HG03039 (cell line): Measurements from ENCODE around the gene TCHP.

Experiments
- ATAC-seq: cut with Tn5 transposase; IDR thresholded peaks from one replicate; pipeline ENCODE4 v1.9.1; 2021; ENCODE audit warnings: mild to moderate bottlenecking, moderate library complexity; ENCODE audit not compliant: unreplicated experiment

Gene TCHP

DNA sequence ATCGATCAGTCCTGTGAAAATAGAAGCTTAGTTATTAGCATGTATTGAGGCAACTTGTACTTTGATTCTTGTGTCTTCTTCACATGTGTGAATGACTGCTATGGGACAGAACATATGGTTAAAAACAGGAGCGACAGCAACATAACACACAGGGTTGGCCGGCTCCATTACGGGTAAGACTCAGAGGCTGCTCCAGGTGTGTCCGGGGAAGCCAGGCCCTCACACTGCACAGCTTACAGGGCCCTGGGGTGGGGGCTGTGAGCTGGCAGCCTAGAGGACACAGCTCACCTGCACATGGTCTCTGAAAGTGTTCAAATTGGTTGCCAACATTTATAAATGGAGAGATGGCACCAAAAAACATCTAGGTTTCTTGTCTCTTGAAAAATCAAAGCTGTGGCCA lies 31.1 kb downstream of the TCHP start:
- no peak for ATAC-seq

GRCh38 chr12:109932878-109933503 lies 32.9 kb downstream of the TCHP start:
- ATAC-seq = no peak

DNA sequence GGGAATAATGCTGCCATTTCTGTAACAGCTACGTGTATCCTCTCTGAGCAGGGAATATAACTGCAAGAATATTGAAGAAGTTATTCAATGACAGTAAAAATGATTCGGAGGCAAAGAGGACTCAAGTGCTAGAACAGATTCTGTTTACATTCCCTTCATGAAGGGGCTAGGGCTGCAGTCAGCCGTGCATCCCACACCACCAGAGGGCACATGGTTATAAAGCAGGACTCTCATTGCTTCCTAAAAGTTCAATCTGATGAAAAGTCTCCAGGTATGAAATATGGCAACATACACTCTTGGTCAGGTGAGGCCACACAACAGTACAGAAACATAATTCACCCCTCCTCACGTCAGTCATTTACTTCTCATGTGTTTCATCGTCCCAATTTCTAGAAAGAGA lies 34.0 kb downstream of the TCHP start:
- ATAC-seq = no peak

DNA sequence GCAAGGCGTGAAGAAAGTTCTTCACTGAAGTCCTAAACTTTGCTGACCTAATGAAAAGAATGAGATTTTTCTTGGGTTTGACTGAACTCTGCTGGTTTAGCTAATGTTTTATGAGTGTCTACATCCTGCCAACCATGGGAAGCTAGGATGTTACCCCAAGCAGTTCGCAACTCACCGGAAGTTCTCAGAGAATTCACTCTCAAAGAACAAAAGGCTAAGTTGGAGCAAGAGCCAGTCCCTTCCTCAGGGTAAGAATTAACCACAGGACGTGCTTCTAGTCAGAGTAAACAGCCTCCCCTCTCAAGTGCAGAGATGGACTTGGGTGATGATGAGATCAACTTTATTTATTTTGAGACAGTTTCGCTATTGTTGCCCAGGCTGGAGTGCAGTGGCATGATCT lies 37.3 kb downstream of the TCHP start:
- ATAC-seq = no peak

DNA sequence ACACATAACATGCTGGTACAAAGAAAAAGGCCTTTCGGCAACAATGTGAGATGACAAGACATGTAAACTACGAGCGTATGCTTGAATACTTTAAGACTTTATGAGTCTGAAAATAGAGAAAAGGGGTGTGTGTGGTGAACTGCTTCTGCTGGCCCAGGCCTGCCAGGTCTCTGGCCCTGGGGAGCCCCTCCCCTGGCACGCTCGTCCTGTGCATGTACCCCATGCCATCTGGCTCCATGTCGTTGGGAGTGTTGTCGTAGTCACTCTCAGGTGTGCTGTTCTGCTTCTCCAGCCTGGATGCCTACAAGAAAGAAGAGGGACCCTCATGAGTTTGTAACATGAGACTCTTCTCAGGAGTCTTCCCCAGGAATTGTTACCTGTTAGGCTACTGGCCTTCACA lies 38.9 kb downstream of the TCHP start:
- ATAC-seq = no peak

DNA sequence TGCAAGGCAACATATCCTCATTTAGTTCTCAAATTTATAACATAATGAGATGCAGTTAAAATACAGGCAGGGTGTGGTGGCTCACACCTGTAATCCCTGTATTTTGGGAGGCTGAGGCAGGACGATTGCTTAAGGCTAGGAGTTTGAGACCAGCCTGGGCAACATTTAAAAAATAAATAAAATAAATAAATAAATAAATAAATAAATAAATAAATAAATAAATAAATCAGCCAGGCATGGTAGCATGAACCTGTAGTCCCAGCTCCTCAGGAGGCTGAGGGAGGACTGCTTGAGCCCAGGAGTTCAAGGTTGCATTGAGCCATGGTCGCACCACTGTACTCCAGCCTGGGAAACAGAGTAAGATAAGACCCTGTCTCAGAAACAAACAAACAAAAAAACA lies 39.4 kb downstream of the TCHP start:
- ATAC-seq = no peak

- ATAC-seq = no peak
Measured at GRCh38 chr12:109940339-109940923, 40.4 kb downstream of the TCHP start.

- no peak for ATAC-seq
Measured at GRCh38 chr12:109943811-109944210, 43.7 kb downstream of the TCHP start.

DNA sequence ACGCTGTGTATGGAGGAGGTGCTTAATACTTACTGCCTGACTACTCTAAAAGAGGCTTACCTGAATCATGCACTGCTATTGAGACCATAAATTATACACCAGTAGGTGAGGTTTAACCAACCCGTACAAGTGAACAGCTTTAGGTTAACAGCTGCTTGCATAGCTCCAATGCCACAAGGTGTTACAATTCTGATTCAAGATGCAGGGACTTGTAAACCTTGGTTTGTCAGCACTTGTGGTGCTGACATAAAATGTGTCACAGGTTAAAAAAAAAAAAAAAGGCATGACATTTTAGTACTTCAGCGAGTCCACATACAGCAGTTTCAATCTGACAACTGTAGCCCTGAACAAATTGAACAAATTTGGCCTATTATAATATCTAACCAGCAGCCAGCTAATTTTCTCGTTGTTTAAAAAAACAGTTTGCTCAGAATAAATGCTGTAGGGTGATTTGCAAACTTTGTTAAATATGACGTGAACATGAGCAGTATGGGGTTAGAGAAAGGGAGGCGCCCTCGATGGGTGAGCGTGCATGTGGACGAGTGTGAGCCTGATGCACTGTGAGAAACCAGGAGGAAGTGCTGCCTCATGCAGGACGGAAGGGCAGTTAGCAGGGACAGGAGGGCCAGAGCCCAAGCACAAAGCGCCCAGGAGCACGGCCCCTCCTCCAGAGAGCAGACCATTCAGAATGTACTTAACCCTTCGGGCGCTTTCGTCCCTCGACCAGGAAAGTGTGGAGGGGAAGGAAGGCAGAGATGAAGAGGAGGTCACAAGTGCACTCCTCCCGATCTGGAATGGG lies 44.7 kb downstream of the TCHP start:
- no peak for ATAC-seq

DNA sequence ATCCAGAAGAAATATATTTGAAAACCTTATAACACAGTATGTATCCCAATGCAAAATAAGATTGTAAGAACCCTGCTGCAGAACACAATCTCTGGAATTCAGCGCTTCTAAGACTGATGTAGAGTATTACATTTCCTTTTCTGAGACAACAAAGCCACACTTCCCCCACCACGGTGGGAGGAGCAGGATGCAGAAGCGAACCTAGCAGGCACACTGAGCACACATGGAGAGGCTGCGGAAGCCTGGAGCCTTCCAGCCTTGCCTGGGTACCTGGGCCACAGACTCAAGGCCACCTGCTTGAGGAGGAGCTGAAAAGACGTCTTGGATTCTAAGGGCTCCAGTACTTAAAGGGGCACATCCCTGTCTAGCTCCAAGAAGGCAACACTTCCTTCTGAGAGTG lies 46.4 kb downstream of the TCHP start:
- no peak for ATAC-seq

GRCh38 chr12:109946913-109947312 lies 46.8 kb downstream of the TCHP start:
- ATAC-seq = no peak

GRCh38 chr12:109947521-109947920 lies 47.4 kb downstream of the TCHP start:
- ATAC-seq = no peak

- ATAC-seq = no peak
Measured at GRCh38 chr12:109948368-109948767, 48.3 kb downstream of the TCHP start.

DNA sequence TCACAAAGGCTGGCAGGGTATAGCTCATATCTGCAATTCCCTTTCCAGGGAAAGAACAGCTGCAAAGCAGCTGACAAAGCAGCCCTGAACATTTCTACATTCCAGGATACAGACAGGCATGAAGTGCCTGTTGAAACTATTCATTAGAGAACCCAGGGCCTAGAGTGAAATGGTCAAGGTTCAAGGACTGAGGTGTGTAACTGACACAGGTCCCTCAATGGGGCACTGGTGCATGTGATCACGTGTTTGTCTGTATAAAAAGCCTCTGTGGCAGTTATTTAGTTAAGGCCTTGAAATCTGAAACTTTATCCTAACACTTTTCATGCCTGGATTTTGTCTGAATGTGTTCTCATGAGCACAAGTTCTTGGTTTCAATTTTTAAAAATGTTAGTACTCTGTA lies 49.0 kb downstream of the TCHP start:
- no peak for ATAC-seq

DNA sequence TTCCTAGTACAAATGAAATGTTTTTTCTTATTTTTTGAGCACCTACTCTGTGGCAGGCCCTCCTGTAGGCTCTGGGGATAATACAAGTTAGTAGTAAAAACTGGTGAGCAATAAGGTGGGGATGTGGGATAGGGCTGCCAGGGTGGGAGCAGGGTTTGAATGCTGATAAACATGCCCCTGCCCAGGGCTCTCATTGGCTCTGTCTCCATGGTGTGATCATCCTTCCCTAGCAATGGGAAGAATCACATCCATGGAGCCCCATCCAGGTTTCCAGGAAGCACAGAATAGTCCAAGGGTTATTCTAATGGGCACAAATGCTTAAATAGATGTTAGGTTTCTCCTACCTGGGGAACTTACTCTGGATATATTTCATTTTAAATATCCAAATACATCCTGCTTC lies 50.6 kb downstream of the TCHP start:
- ATAC-seq = no peak

- no peak for ATAC-seq
Measured at GRCh38 chr12:109951136-109951535, 51.1 kb downstream of the TCHP start.

GRCh38 chr12:109951751-109952150 lies 51.7 kb downstream of the TCHP start:
- no peak for ATAC-seq

DNA sequence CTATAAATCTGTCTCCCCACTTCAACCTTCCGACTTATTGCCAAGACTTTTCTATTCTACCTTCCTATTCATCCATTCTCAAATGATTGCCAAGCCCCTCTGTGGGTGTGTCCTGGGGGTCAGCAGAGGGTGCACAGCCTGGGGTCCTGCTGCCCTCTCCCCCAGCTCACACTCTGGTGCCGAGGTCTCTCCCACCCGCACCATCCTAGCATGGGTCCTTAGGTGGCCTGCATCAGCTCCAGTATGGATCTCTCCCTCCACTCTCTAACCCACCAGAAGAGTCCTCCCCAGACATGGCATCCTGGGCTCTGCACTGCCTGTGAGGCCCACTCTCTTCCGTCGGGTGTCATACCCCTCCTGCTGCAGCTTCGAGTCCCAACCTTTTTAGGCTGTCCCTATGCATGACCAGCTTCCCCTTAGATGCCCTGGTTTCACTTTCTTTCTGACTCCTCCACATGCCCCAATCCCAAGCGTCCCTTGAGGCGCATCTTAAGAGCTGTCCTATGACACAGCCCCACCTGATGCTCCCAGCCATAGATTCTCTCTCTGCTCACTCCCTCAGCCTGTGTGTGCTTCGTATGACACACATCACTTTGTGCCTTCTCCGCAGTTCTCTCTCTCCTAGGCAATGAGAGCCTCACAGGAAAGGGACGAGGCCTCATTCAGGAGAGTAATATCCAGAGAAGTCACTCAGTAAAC lies 52.2 kb downstream of the TCHP start:
- peak; percentile 54 for ATAC-seq

DNA sequence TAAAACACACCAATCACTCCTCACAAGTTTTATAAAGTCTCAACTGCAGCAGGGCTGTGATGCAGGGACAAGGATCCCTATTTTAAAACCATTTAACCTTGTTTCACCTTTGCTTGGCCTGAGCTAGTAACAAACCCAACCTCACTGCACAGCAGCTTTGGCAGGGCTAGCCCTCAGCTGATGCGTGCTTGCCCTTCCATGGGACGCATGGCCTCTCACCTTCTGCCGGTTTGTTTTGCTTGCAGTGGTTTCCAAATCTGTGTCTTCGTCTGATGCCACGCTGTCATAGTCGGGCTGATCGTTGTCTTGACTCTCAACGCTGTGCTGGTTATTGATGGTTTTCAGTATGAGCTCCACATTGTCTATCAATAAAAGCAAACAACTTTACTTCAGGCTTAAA lies 52.8 kb downstream of the TCHP start:
- ATAC-seq = no peak

- ATAC-seq = no peak
Measured at GRCh38 chr12:109953656-109954055, 53.6 kb downstream of the TCHP start.

DNA sequence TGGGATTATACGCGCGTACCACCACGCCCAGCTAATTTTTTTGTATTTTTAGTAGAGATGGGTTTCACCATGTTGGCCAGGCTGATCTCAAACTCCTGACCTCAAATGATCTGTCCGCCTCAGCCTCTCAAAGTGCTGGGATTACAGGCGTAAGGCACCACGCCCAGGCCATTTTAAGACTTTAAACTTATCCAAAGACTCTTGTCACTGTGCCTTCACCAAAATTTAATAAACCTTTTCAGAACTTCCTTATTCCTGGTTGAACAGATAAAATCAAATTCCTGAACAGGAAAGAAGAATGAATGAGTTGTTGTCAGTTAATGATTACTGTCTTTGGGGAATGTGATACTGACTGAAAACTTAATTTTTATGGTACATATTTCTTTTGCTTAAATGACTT lies 58.3 kb downstream of the TCHP start:
- ATAC-seq = no peak
